Kidney capillary endothelial cell (primary cell): ENCODE results near the gene HOXC12.

ENCODE experiments used
- DNase-seq: peaks from one replicate; pipeline ENCODE4 v3.0.0-alpha.2; 2018; ENCODE audit warnings: low spot score

The HOXC12 gene

GRCh38 chr12:53954694-53955035 lies at the start of gene HOXC12:
TSS of gene HOXC12 (plus strand) at chr12:53954903. CDS start at chr12:53954930, 27 bp downstream.
- no peak for DNase-seq

GRCh38 chr12:53907103-53907502 lies 47.6 kb upstream of the HOXC12 start:
- no peak for DNase-seq

- DNase-seq, result no peak
These were observed 37.7 kb upstream of the HOXC12 start for GRCh38 chr12:53916788-53917655.

- no peak for DNase-seq
These were observed 29.9 kb upstream of the HOXC12 start for GRCh38 chr12:53924521-53925405.

GRCh38 chr12:53927220-53928029 lies 27.3 kb upstream of the HOXC12 start:
- no peak for DNase-seq

GRCh38 chr12:53928054-53928835 lies 26.5 kb upstream of the HOXC12 start:
- DNase-seq, result no peak

GRCh38 chr12:53929527-53929926 lies 25.2 kb upstream of the HOXC12 start:
- DNase-seq, result no peak

- no peak for DNase-seq
These were observed 24.0 kb upstream of the HOXC12 start for GRCh38 chr12:53930591-53931255.

GRCh38 chr12:53931844-53932581 lies 22.7 kb upstream of the HOXC12 start:
- DNase-seq, result no peak

GRCh38 chr12:53932915-53933314 lies 21.8 kb upstream of the HOXC12 start:
- DNase-seq, result no peak

- no peak for DNase-seq
These were observed 19.0 kb upstream of the HOXC12 start for GRCh38 chr12:53935383-53936341.

GRCh38 chr12:53937099-53937498 lies 17.6 kb upstream of the HOXC12 start:
- DNase-seq, result no peak

- DNase-seq, result no peak
These were observed 16.9 kb upstream of the HOXC12 start for GRCh38 chr12:53937596-53938325.

- DNase-seq, result no peak
These were observed 16.2 kb upstream of the HOXC12 start, which contains the start of gene HOXC13 for GRCh38 chr12:53938326-53939140. TSS of gene HOXC13 (plus strand) at chr12:53938831. CDS start at chr12:53938907, 76 bp downstream.

- no peak for DNase-seq
These were observed 15.3 kb upstream of the HOXC12 start for GRCh38 chr12:53939141-53940108.

- DNase-seq, result no peak
These were observed 14.2 kb upstream of the HOXC12 start for GRCh38 chr12:53940443-53941014.
